Neural cell (in vitro differentiated cells): Measurements from ENCODE around the gene MPC2. TPM values are rescaled to one million over a fixed set of nuclear protein-coding genes. Genes with fewer than 3 reads are reported as not detected.

Experiments used
- H2AFZ ChIP-seq: fragments of 200-600, 300-800 bp; sonication (generic), shearing (Covaris generic); 2 replicates; pipeline ENCODE4 v1.6.0; 2014; ENCODE audit warnings: low read depth, mild to moderate bottlenecking, antibody characterized with exemption, low read length, moderate library complexity
- H3F3A ChIP-seq: fragments of 200-600 bp; shearing (Covaris generic); 2 replicates; pipeline ENCODE4 v1.6.1; 2016; ENCODE audit warnings: mild to moderate bottlenecking, moderate library complexity, mixed read lengths, antibody characterized with exemption, low read length; ENCODE audit not compliant: insufficient read depth, poor library complexity, severe bottlenecking
- H3K27ac ChIP-seq: fragments of 200-600, 300-800 bp; sonication (generic), shearing (Covaris generic); 2 replicates; pipeline ENCODE4 v1.5.1; 2014; ENCODE audit warnings: mild to moderate bottlenecking, low read length, moderate library complexity
- H3K27me3 ChIP-seq: fragments of 300-800, 200-600 bp; sonication (generic), shearing (Covaris generic); 2 replicates; pipeline ENCODE4 v1.6.0; 2014; ENCODE audit warnings: mild to moderate bottlenecking, low read depth, low read length, moderate library complexity; ENCODE audit not compliant: insufficient read depth
- H3K36me3 ChIP-seq: fragments of 300-800, 200-600 bp; sonication (generic), shearing (Covaris generic); 2 replicates; pipeline ENCODE4 v1.5.1; 2014; ENCODE audit warnings: mild to moderate bottlenecking, antibody characterized with exemption, low read length, moderate library complexity; ENCODE audit not compliant: insufficient read depth
- H3K4me2 ChIP-seq: fragments of 300-800, 200-600 bp; sonication (generic), shearing (Covaris generic); 2 replicates; pipeline ENCODE4 v1.6.0; 2014; ENCODE audit warnings: mild to moderate bottlenecking, low read length
- H3K4me3 ChIP-seq: fragments of 300-800, 200-600 bp; sonication (generic), shearing (Covaris generic); 2 replicates; pipeline ENCODE4 v1.5.1; 2014; ENCODE audit warnings: mild to moderate bottlenecking, low read length, moderate library complexity
- H3K79me2 ChIP-seq: fragments of 200-600 bp; shearing (Covaris generic); replicated peaks from 2 replicates; pipeline ENCODE4 v1.6.0; 2014; ENCODE audit warnings: mild to moderate bottlenecking, low read length, moderate library complexity; ENCODE audit not compliant: insufficient read depth
- H3K9ac ChIP-seq: fragments of 300-800, 200-600 bp; sonication (generic), shearing (Covaris generic); 2 replicates; pipeline ENCODE4 v1.6.1; 2016; ENCODE audit warnings: mild to moderate bottlenecking, low read length, mixed read lengths
- H3K9me2 ChIP-seq: fragments of 200-600 bp; shearing (Covaris generic); 2 replicates; pipeline ENCODE4 v1.6.1; 2016; ENCODE audit warnings: mild to moderate bottlenecking, low read length, mixed read lengths; ENCODE audit not compliant: insufficient read depth
- H3K9me3 ChIP-seq: fragments of 200-600, 300-800 bp; sonication (generic), shearing (Covaris generic); 2 replicates; pipeline ENCODE4 v1.6.1; 2016; ENCODE audit warnings: mild to moderate bottlenecking, mixed run types, low read length, moderate library complexity, mixed read lengths
- H4K20me1 ChIP-seq: fragments of 200-600 bp; shearing (Covaris generic); 2 replicates; pipeline ENCODE4 v1.6.1; 2016; ENCODE audit warnings: mild to moderate bottlenecking, mixed run types; ENCODE audit not compliant: insufficient read depth
- EP300 ChIP-seq: fragments of 450-650 bp; conservative IDR thresholded peaks from 2 replicates; pipeline ENCODE4 v1.6.1; 2014; ENCODE audit warnings: antibody characterized with exemption, mild to moderate bottlenecking, moderate library complexity; ENCODE audit not compliant: poor library complexity, severe bottlenecking
- EZH2 ChIP-seq: fragments of 200-600, 300-800 bp; shearing (Covaris generic), sonication (generic); IDR thresholded peaks from 2 replicates; pipeline ENCODE4 v1.6.1; 2014; ENCODE audit warnings: antibody characterized with exemption, low read length, borderline replicate concordance, mild to moderate bottlenecking; ENCODE audit not compliant: insufficient read depth, poor library complexity, severe bottlenecking
- MXI1 ChIP-seq: fragments of 450-650 bp; conservative IDR thresholded peaks from 2 replicates; pipeline ENCODE4 v1.6.1; 2014; ENCODE audit warnings: antibody characterized with exemption, mild to moderate bottlenecking; ENCODE audit not compliant: poor library complexity, severe bottlenecking
- POLR2AphosphoS5 ChIP-seq: IDR thresholded peaks from 2 replicates; pipeline ENCODE4 v1.6.1; 2012
- RAD21 ChIP-seq: fragments of 450-650 bp; conservative IDR thresholded peaks from 2 replicates; pipeline ENCODE4 v1.6.1; 2014; ENCODE audit warnings: antibody characterized with exemption, mild to moderate bottlenecking, moderate library complexity
- SMC3 ChIP-seq: fragments of 450-650 bp; conservative IDR thresholded peaks from 2 replicates; pipeline ENCODE4 v1.6.1; 2014; ENCODE audit warnings: antibody characterized with exemption, mild to moderate bottlenecking, moderate library complexity; ENCODE audit not compliant: poor library complexity
- TAF1 ChIP-seq: IDR thresholded peaks from 2 replicates; pipeline ENCODE4 v1.6.1; 2012; ENCODE audit warnings: low read depth
- polyA plus RNA-seq: library from polyadenylated mRNA; depleted of rRNA; stranded (reverse); fragments of >200 nt; gene quantifications from 2 replicates; pipeline ENCODE4 v1.2.3, GENCODE V29; 2014
- TF ChIP-seq, protein P1 (sequence below): IDR thresholded peaks from 2 replicates; pipeline ENCODE4 v1.6.1; 2012; ENCODE audit warnings: borderline replicate concordance
- TF ChIP-seq, protein P2 (sequence below): fragments of 450-650 bp; IDR thresholded peaks from 2 replicates; pipeline ENCODE4 v1.5.1; 2014; ENCODE audit warnings: antibody characterized with exemption, mild to moderate bottlenecking, moderate library complexity; ENCODE audit not compliant: poor library complexity, severe bottlenecking

MPC2 gene
- polyA plus RNA-seq, 1 donor from 2014 or later, result 104 TPM

DNA sequence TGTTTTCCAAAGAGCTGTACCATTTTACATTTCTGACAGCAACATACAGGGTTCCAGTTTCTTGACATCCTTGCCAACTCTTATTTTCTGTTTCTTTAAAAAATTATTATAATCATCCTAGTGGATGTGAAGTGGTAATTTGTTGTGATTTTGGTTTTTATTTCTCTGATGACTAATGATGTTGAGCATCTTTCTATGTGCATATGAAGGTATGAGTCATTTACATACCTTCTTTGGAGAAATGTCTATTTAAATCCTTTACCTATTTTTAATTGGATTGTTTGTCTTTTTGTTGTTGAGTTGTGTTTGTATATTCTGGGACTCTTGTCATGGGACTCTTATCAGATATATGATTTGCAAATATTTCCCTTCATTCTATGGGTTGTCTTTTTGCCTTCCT, 20.8 kb upstream of the MPC2 start:
- Histone ChIP-seq H3K9me3 (no peaks in the 10 kb centered on the region), H3F3A (no peaks in the 10 kb centered on the region), H3K36me3 (no peaks in the 10 kb centered on the region), H3K9me2 (no peaks in the 10 kb centered on the region), H3K27ac (no peak overlapping the region), H3K79me2 (no peaks in the 10 kb centered on the region), H4K20me1 (no peaks in the 10 kb centered on the region), H3K9ac (no peak overlapping the region), H2AFZ (no peak overlapping the region), H3K4me3 (no peak overlapping the region), H3K4me2 (no peak overlapping the region), H3K27me3 (no peaks in the 10 kb centered on the region)
- TF ChIP-seq, protein P1, sequence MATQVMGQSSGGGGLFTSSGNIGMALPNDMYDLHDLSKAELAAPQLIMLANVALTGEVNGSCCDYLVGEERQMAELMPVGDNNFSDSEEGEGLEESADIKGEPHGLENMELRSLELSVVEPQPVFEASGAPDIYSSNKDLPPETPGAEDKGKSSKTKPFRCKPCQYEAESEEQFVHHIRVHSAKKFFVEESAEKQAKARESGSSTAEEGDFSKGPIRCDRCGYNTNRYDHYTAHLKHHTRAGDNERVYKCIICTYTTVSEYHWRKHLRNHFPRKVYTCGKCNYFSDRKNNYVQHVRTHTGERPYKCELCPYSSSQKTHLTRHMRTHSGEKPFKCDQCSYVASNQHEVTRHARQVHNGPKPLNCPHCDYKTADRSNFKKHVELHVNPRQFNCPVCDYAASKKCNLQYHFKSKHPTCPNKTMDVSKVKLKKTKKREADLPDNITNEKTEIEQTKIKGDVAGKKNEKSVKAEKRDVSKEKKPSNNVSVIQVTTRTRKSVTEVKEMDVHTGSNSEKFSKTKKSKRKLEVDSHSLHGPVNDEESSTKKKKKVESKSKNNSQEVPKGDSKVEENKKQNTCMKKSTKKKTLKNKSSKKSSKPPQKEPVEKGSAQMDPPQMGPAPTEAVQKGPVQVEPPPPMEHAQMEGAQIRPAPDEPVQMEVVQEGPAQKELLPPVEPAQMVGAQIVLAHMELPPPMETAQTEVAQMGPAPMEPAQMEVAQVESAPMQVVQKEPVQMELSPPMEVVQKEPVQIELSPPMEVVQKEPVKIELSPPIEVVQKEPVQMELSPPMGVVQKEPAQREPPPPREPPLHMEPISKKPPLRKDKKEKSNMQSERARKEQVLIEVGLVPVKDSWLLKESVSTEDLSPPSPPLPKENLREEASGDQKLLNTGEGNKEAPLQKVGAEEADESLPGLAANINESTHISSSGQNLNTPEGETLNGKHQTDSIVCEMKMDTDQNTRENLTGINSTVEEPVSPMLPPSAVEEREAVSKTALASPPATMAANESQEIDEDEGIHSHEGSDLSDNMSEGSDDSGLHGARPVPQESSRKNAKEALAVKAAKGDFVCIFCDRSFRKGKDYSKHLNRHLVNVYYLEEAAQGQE, result no peak
- TF ChIP-seq RAD21, result no peak
- TF ChIP-seq SMC3, result no peak
- TF ChIP-seq TAF1, result no peak
- no peak for TF ChIP-seq MXI1
- no peak for TF ChIP-seq EZH2
- TF ChIP-seq POLR2AphosphoS5, result no peak
- no peak for TF ChIP-seq EP300
- TF ChIP-seq, protein P2, sequence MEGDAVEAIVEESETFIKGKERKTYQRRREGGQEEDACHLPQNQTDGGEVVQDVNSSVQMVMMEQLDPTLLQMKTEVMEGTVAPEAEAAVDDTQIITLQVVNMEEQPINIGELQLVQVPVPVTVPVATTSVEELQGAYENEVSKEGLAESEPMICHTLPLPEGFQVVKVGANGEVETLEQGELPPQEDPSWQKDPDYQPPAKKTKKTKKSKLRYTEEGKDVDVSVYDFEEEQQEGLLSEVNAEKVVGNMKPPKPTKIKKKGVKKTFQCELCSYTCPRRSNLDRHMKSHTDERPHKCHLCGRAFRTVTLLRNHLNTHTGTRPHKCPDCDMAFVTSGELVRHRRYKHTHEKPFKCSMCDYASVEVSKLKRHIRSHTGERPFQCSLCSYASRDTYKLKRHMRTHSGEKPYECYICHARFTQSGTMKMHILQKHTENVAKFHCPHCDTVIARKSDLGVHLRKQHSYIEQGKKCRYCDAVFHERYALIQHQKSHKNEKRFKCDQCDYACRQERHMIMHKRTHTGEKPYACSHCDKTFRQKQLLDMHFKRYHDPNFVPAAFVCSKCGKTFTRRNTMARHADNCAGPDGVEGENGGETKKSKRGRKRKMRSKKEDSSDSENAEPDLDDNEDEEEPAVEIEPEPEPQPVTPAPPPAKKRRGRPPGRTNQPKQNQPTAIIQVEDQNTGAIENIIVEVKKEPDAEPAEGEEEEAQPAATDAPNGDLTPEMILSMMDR, result no peak

DNA sequence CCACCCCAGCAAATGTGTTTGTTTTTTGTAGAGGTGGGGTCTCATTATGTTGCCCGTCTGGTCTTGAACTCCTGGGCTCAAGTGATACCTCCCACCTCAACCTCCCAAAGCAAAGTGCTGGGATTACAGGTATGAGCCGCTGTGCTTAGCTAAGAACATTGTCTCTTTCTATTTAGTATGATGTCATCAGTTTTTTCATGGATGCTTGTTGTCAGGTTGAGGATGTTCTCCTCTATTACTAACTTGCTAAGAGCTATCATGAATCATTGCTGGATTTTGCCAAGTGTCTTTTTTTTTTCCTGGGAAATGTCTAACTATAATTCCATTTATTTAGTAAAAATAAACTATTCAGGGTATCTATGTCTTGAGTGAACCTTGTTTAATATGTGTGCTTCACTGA, 19.0 kb upstream of the MPC2 start:
- Histone ChIP-seq H3K4me3 (no peak overlapping the region), H3K9me3 (no peaks in the 10 kb centered on the region), H4K20me1 (no peaks in the 10 kb centered on the region), H3K27ac (no peak overlapping the region), H3K27me3 (no peaks in the 10 kb centered on the region), H3K4me2 (no peak overlapping the region), H2AFZ (no peak overlapping the region), H3K36me3 (no peaks in the 10 kb centered on the region), H3K9me2 (no peaks in the 10 kb centered on the region), H3F3A (no peaks in the 10 kb centered on the region), H3K9ac (no peak overlapping the region), H3K79me2 (no peaks in the 10 kb centered on the region)
- TF ChIP-seq, protein P2, result no peak
- TF ChIP-seq POLR2AphosphoS5 (no peak), MXI1 (no peak), SMC3 (no peak), TAF1 (no peak)
- TF ChIP-seq, protein P1, result no peak
